GM21717 (cell line): ENCODE data around the gene EHD2.

Source experiments
- ATAC-seq: cut with Tn5 transposase; IDR thresholded peaks from one replicate; pipeline ENCODE4 v1.9.1; 2021; ENCODE audit warnings: mild to moderate bottlenecking, moderate library complexity; ENCODE audit not compliant: unreplicated experiment

The EHD2 gene

DNA sequence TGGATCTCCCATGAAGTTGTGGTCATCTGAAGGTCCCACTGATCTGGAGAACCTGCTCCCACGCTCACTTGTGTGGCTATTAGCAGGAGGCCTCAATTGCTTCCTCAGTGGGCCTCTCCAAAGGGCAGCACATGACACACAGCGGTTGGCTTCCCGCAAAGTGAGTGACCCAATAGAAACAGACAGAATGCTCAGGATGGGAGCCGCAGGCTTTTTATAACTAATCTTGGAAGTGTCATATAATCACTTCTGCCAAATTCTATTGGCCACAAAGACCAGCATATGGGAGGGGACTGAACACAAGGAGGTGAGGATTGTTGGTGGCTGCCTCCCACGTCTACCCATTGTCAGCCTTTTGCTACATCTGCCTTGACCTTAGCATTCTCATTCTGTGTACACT, 22.1 kb upstream of the EHD2 start:
- ATAC-seq: no peak

DNA sequence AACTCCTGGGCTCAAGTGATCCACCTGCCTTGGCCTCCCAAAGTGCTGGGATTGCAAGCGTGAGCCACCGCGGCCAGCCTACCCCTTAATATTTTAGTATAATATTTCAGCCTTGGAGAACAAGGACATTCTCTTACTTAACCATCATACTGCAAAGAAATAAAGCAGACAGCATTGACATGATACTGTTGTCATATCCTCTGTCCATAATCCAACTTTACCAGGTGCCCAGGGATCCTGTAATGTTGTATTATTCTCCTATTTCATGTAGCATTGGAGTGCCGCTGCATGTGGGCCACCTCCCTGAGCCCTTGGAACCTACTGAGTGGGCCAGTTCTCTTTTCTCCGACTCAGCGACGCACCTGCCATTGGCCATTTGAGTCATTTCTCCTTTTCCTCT, 21.4 kb upstream of the EHD2 start:
- ATAC-seq: no peak

- ATAC-seq: no peak
Measured at GRCh38 chr19:47693489-47693888, 19.7 kb upstream of the EHD2 start.

DNA sequence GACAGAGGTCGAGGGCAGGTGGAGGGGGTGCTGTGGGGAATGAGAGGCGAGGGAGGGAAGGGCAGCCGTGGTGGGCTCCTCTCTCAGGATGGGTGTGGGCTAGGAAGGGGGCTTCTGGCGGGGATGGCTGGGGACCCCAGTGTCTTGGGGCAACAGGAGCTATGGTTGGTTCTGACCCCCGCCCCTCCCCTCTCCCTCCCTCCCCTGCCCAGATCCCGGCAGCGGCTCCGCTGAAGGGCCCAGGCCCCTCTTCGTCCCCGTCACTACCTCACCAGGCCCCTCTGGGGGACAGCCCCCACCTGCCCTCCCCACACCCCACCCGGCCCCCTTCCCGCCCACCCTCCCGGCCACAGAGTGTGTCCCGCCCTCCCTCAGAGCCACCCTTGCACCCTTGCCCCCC, 19.3 kb upstream of the EHD2 start:
- no peak for ATAC-seq

- ATAC-seq: no peak
Measured at GRCh38 chr19:47694466-47695273, 18.6 kb upstream of the EHD2 start.

DNA sequence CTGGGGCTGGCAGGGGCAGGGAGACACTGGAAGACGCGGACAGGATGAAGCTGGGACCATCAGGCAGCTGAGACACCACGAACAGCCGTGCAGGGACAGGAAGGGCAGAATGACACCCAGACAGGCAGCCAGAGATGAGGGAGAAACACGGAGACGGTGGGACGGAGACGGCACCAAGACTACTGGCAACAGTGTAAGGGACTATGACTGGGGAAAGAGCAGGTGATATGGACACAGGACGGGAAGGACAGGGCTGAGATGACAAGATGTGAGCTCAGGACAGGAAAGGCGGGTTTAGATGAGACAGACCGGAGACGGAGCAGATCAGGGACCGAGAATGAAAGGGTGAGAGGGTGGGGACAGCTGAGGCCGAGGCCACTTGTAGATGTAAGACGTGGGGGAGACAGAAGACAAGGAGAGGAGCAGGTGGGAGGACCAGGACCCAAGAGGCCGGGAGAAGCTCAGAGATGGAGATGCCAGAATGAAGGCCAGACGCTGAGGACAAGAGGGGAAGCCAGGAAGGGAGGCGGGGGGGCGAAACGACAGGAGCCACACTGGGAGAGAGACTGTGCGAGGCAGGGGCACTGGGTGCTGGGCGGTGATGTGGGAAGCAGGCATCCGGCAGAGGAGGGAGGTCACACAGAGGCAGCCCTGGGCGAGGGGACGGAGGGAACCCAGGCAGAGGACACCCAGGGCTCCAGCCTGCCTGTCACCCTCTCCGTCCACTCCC, 17.5 kb upstream of the EHD2 start:
- ATAC-seq: no peak

DNA sequence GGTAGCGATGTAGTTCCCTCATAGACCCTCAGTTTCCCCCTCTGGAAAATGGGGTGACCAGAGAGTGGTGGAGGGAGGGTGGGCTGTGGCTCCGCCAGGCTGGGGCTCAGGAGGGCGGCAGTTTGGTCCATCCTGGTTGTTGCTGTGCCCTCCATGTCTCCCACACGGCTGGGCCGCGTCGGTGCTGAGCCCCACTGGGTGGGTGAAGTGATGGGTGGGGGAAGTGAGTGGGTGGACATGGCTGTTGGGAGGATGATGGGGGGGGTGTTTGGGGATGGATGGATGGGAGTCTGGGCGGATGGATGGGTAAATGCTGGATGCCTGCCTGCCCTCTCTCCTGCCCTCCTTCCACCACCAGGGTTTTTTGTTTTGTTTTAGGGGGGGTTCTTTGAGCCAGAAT, 16.6 kb upstream of the EHD2 start:
- no peak for ATAC-seq

- no peak for ATAC-seq
Measured at GRCh38 chr19:47697863-47698609, 15.2 kb upstream of the EHD2 start.

DNA sequence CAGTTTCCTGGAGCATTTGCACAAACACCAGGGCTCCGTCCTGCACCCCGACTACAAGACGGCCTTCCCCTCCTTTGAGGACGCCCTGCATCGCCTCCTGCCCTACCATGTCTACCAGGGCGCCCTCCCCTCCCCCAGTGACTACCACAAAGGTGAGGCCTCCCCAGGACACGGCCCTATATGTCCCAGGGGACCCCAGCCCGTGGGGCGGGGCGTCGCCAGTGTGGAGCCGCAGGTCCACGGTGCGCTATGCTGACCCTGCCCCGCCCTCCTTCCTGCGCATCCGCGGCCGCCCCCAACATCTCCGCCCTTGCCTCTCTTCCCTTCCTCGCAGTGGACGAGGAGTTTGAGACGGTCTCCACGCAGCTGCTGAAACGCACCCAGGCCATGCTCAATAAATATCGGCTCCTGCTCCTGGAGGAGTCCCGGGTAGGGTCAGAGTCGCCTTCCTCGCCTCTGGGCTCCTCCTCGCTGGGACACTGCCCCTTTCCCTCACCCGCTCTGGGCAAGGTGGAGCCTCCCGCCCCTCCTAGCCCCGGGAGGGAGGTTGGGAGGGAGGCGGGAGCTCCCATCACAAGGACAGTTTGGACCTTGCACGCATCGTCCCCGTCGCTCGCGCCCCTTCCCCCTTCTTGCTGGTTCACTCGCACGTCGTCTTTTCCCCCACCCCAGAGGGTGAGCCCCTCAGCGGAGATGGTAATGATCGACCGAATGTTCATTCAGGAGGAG, 14.4 kb upstream of the EHD2 start:
- ATAC-seq: no peak

GRCh38 chr19:47699360-47699917, 13.8 kb upstream of the EHD2 start:
- ATAC-seq: no peak

DNA sequence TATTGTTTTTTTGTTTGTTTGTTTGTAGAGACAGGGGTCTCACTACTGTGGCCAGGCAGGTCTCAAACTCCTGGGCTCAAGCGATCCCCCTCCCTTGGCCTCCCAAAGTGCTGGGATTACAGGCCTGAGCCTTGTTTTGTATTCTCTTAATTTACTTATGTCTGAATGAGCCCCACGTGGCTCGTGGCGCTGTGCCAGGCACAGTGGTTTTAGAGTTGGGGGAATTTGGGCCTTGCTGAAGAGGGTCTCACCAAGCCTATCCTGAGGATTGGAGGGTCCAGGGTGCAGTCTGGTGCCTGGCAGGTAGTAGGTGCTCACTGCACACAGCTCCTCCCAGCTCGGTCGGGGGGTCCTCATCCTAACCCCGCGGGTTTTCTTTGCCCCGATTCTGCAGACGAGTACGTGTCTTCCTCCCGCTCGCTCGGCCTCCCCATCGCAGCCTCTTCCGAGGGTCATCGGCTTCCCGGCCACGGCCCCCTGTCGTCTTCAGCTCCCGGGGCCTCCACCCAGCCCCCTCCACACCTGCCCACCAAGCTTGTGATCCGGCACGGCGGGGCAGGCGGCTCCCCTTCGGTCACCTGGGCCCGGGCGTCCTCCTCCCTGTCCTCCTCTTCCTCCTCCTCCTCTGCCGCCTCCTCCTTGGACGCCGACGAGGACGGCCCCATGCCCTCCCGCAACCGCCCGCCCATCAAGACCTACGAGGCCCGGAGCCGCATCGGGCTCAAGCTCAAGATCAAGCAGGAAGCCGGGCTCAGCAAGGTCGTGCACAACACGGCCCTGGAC, 12.1 kb upstream of the EHD2 start:
- no peak for ATAC-seq

- no peak for ATAC-seq
Measured at GRCh38 chr19:47701717-47702552, 11.3 kb upstream of the EHD2 start.

DNA sequence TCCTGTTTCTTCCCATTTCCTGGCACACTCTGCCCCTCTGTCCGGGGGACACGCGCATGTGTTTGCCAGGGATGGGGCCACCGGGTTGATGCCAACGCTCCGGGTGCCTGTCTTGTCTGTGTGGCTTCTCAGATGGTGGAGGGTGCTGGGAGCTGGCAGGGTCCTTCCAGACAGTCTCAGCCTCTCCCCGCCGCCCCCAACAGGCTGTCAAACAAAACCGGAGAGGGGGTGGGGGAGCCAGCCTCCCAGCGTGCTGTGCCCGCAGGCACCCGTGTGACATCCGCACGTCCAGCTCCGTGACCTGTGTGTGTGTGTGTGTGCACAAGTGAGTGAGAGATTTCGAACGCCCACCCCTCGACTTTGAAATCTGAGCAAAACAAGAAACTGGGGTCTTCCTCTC, 10.6 kb upstream of the EHD2 start:
- no peak for ATAC-seq

GRCh38 chr19:47703301-47703700, 9.9 kb upstream of the EHD2 start:
- no peak for ATAC-seq

DNA sequence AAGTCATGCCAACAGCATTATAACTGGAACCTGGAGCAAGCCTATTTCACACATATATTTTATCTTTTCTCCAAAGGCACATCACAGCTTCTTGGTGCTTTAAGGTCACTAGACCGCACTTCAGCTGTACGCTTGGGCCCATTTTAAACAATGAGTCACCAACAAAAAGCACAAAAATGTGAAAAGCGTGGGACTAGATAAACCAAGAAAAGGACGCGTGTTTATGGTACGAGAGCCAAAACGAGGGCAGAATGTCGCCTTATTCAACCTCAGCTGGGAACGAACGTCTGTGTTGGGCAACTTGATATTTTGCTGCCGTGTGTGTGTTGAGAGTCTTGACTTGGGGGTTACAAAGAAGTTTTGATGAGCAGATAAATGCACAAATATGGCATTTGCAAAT, 9.2 kb upstream of the EHD2 start:
- ATAC-seq: no peak

GRCh38 chr19:47704656-47705055, 8.6 kb upstream of the EHD2 start:
- ATAC-seq: no peak

GRCh38 chr19:47707135-47707925, 5.9 kb upstream of the EHD2 start:
- no peak for ATAC-seq

DNA sequence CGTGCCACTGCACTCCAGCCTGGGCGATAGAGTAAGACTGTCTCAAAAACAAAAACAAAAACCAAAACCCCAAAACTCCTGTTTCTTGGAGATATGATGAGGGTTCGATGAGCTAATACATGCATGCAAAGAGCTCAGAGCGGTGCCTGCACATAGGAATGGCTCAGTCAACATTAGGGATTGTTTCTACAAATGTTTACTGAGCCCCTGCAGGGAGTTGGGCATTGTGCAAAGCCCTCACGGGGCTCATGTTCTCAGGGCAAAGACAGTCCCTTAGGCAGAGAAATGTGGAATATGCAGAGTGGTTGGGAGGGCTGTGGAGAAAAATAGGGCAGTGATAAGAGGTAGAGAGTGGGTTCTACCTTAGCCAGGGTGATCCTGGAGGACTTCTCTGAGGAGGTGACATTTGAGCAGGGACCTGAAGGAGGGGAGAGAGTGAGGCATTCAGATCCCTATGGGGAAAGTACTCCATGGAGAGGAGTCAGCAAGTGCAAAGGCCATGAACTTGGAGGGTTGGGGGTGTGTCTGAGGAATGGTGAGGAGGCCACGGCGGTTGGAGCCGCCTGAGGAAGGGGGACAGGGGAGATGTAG, 1.5 kb upstream of the EHD2 start:
- ATAC-seq: no peak
